Measurements from ENCODE around the gene CLDN22.

GRCh38 chr4:183348706-183349659 is 28.9 kb upstream of the CLDN22 start:
- TF ChIP-seq, protein P1, sequence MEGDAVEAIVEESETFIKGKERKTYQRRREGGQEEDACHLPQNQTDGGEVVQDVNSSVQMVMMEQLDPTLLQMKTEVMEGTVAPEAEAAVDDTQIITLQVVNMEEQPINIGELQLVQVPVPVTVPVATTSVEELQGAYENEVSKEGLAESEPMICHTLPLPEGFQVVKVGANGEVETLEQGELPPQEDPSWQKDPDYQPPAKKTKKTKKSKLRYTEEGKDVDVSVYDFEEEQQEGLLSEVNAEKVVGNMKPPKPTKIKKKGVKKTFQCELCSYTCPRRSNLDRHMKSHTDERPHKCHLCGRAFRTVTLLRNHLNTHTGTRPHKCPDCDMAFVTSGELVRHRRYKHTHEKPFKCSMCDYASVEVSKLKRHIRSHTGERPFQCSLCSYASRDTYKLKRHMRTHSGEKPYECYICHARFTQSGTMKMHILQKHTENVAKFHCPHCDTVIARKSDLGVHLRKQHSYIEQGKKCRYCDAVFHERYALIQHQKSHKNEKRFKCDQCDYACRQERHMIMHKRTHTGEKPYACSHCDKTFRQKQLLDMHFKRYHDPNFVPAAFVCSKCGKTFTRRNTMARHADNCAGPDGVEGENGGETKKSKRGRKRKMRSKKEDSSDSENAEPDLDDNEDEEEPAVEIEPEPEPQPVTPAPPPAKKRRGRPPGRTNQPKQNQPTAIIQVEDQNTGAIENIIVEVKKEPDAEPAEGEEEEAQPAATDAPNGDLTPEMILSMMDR (IDR thresholded peaks at IDR 0.05; ENCODE audit: poor library complexity), result no peak
- no peak for TF ChIP-seq EZH2phosphoT487 (IDR thresholded peaks at IDR 0.05; ENCODE audit: low read depth, severe bottlenecking, unreplicated experiment)

All from hepatocyte (in vitro differentiated cells).